GM03348 (cell line): ENCODE results near the gene CCDC158.
"Not testable (repeated sequence)": the region's sequence is repeated elsewhere in the genome, so short reads cannot be mapped to it uniquely, and the experiment has no call there.

Experiments used
- DNase-seq: peaks from one replicate; pipeline ENCODE4 v3.0.0; 2012; ENCODE audit warnings: low spot score

CCDC158 gene

GRCh38 chr4:76430519-76431388 lies 9.8 kb upstream of the CCDC158 start:
- DNase-seq: peak; percentile 66

GRCh38 chr4:76429636-76430035 lies 8.7 kb upstream of the CCDC158 start:
- no peak for DNase-seq

GRCh38 chr4:76426272-76426671 lies 5.3 kb upstream of the CCDC158 start:
- no peak for DNase-seq

GRCh38 chr4:76423159-76423558 lies 2.2 kb upstream of the CCDC158 start:
- DNase-seq: not testable (repeated sequence)

GRCh38 chr4:76420188-76420761 lies 666 bp downstream of the CCDC158 start:
- no peak for DNase-seq

DNA sequence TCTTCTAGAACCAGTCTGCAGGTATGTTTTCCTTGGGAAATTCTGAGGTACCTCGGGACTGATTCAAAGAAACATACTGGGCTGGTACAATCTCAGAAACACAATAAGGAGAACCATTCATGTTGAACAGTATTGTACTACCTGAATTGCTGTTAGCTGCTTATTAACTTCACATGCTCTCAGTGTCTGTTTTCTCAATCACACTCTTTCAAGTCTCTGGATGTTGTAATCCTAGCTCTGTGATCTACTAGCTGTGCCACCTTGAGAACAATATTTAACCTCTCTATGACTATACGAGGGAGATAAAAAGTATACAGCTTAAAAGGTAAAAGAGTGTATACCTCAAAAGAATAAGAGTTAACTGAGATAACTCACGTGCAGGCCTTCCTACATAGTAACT lies 10.3 kb downstream of the CCDC158 start:
- DNase-seq: no peak

DNA sequence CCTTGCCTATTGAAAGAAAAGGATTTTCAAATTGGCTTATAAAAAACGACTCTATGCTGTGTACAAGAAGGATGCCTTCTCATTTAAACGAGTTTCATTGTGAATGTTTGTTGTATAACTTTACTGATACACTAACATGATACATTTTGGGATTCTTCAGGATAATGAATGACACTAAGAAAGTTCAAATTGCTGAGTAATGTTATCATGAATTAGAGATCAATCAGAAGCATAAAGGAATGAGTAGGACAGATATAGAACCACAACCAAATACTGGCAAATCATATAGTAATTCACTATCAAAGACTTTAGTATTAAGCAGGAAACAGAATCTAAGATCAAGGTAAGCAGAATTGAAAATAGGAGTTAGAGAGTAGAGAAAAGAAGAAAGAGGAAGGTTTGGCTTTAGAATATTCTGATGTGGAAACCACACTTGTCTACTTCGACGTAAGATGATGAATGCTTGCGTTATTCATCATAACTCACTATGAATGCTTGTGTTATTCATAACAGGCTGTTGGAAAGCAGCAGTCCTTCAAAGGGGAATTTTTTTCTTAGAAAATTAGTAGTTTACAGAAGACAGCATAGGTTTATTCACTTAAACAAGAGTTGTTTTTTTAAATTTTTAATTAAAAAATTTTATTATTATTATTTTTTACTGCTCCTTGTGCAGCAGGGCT lies 13.4 kb downstream of the CCDC158 start:
- no peak for DNase-seq

DNA sequence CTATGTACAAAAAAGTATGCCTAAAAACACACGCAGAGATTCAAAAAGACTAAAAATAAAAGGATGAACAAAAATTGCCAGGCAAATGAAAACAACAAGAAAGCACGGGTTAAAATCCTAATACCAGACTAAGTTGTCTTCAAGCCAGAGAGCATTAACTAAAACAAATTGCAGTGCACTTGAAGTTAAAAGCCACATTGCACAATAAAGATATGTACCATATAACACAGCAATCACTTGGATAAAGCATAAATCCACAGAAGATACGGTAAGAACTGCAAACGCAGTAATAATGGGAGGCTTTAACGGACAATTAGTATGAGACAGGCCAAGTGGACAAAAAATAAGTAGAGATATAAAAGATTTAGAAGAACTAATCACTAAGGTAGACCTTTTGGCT lies 14.9 kb downstream of the CCDC158 start:
- no peak for DNase-seq

DNA sequence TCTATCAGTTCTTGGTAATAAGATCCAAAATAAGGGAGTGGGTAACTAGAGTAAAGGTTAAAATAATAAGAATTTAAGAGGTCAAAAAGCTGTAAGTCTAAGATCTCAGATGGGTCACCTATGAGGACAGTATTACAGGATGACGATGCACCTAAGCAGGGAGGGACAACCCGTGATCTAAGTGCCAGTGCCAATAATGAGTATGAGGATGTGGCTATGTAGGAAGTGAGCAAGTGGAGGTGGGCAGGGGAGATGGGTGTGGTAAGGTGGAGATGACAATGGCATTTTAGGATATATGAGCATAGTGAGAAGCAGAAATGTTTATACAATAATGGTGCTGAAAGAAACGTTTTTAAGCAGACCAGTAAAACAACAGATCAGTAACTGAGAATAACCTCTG lies 19.3 kb downstream of the CCDC158 start:
- DNase-seq: no peak

- DNase-seq: no peak
These were observed 32.6 kb downstream of the CCDC158 start for GRCh38 chr4:76388160-76388908.

DNA sequence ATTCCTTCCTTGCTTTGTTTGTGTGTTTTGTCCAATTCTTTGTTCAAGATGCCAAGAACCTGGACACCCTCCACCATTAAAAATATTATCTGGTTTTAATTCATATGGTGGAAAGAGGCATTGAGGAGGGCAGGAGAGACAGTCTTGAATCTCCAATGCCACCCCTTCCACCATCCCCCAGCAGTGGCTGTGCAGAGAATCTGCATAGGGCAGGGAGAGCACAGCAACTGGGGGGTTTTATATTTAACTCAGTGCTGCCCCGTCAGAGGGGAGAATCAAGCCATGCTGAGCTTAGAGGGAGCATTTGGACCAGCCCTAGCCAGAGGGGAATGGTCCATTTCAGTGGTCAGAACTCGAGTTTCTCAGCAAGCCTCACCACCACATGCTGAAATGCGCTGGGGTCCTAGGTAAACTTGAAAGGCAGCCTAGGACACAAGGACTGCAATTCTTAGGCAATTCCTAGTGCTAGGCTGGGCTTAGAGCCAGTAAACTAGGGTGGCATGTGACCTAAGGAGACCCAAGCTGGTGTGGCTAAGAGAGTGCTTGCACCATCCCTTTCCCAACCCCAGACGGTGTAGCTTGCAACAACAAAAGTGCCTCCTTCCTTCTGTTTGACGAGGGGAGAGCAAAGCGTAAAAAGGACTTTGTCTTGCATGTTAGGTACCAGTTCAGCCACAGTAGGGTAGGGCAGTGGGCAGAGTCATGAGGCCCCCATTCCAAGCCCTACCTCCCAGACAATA lies 34.2 kb downstream of the CCDC158 start:
- DNase-seq: no peak

DNA sequence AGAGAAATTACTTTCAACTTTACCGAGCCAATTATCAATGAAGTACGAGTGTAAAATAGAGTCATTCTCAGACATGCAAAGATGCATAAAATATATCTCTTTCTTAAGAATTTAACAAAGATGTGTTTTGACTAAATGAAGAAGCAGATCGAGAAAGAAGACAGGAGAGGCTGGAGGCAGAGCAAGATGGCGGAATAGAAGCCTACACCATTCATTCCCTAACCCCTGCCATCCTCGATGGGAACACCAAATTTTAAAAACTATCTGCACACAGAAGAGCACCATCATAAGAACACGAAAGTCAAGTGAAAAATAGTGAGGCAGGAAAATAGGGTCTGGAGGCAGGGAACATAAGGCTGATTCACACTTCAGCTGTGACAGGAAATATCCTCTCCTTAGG lies 35.0 kb downstream of the CCDC158 start:
- no peak for DNase-seq

GRCh38 chr4:76384052-76384451 lies 36.9 kb downstream of the CCDC158 start:
- DNase-seq: no peak

- DNase-seq: no peak
These were observed 37.9 kb downstream of the CCDC158 start for GRCh38 chr4:76383001-76383400.

GRCh38 chr4:76381986-76382385 lies 39.0 kb downstream of the CCDC158 start:
- no peak for DNase-seq

GRCh38 chr4:76380561-76380960 lies 40.4 kb downstream of the CCDC158 start:
- no peak for DNase-seq

- DNase-seq: peak; percentile 40
These were observed 43.0 kb downstream of the CCDC158 start for GRCh38 chr4:76377911-76378310.

DNA sequence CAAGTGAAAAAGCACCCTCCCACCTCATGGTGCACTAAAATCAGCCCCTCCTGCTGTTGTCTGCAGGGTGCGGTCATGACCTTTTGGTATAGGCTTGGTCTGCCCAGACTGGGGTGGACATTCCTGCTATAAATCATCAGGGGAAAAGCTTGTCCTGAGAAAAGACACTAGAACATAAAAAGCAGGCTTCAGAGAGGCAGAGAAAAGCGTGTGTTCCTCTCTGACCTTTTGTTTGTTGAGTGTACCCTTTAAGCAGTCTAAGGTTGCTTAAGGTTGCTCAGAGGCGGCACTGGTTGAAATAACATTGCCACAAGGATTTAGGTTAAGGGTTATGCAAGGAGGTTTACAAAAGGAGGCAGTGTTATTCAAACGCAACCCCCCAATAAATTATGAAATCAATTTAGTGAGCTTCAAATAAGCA lies 43.5 kb downstream of the CCDC158 start:
- no peak for DNase-seq

DNA sequence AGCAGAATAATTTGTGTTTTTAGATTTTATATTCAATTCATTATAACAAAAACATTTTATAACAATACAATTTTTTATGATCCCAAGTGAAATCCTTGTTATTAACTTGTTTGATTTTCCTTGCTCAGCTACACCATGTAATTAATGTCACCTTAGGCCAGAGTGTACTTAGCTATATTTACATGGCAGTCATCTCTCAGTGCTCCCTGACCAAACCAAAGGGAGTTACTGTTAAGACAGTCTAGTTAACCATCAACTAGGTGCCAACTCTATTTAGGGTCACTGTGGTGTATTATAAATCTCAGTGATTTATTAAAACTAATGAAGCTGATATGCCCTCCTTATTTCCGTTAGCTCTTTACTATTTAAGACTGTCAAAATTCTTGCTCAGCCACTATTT lies 44.4 kb downstream of the CCDC158 start:
- no peak for DNase-seq

DNA sequence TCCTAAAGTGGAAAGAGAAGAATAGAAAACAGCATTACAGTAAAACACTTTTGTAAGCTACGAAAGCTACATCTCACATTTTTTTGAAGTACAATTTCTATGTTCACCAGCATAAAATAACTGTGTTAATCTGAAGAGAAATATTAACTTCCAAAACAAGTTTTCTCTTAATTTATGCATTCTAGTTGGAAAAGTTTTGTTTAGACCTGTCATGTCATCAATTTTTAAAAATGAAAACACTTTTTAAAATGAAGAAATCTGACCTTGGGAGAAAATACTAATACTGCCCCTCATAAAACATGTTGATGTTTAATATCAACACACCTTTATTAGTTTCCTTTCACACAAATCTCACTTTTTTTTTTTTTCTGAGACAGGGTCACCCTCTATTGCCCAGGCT lies 45.2 kb downstream of the CCDC158 start:
- DNase-seq: no peak

DNA sequence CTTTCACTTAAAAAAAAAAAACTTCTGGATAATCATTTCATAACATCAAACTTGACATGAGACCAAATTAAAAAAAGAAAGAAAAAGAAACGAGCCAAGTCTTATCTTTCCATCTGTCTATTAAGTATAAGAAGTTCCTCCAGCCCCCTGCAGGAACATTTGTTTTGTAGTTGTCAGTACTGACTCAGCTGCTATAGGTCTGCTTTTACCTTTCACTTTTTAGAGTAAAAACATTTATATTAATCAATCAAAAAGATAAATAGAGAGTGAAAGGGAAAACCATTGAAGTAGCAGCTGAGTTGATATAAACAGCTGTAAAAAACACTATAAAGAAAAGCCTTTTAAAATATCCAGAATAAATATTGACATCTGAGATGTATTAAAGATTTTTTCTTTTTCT lies 46.1 kb downstream of the CCDC158 start:
- no peak for DNase-seq
